Adrenal gland (tissue), 5 donors: Measurements from ENCODE around the gene TLE6.

Experiments used
- CTCF ChIP-seq, 6 experiments: fragments of 450-650 bp in 4 of 6; fragments of 200-600 bp in 2 of 6; sonication (generic) in 1 of 6; IDR thresholded peaks; 1 replicate in 5 of 6; 2 replicates in 1 of 6; pipeline versions ENCODE4 v1.5.1 to v1.8.0; 2016 to 2021; ENCODE audit warnings: antibody characterized with exemption in 6 of 6, mild to moderate bottlenecking in 2 of 6, moderate library complexity in 1 of 6
- POLR2A ChIP-seq, 2 donors: fragments of 450-650 bp; IDR thresholded peaks; one replicate each; pipeline ENCODE4 v1.6.1; 2017; ENCODE audit warnings: antibody characterized with exemption in 2 of 2, mild to moderate bottlenecking in 2 of 2, moderate library complexity in 1 of 2
- donor health status: DM: no; HTN: no; CAD: no.

- TF ChIP-seq CTCF (IDR thresholded peaks at IDR 0.05), result no peak
- no peak for TF ChIP-seq POLR2A (IDR thresholded peaks at IDR 0.05)
Observed at GRCh38 chr19:2974342-2975041, 2.9 kb upstream of the TLE6 start.
